ENCODE data around the gene RYR2.

- TF ChIP-seq NEUROD1 (IDR thresholded peaks at IDR 0.05; ENCODE audit: borderline replicate concordance, low read depth, low read length, partially characterized antibody): no peak
- TF ChIP-seq SIN3A (IDR thresholded peaks at IDR 0.05; ENCODE audit: borderline replicate concordance in 2 of 2, control insufficient read depth in 1 of 2, low read depth in 2 of 2, low read length in 2 of 2): no peak
- TF ChIP-seq, protein P1, sequence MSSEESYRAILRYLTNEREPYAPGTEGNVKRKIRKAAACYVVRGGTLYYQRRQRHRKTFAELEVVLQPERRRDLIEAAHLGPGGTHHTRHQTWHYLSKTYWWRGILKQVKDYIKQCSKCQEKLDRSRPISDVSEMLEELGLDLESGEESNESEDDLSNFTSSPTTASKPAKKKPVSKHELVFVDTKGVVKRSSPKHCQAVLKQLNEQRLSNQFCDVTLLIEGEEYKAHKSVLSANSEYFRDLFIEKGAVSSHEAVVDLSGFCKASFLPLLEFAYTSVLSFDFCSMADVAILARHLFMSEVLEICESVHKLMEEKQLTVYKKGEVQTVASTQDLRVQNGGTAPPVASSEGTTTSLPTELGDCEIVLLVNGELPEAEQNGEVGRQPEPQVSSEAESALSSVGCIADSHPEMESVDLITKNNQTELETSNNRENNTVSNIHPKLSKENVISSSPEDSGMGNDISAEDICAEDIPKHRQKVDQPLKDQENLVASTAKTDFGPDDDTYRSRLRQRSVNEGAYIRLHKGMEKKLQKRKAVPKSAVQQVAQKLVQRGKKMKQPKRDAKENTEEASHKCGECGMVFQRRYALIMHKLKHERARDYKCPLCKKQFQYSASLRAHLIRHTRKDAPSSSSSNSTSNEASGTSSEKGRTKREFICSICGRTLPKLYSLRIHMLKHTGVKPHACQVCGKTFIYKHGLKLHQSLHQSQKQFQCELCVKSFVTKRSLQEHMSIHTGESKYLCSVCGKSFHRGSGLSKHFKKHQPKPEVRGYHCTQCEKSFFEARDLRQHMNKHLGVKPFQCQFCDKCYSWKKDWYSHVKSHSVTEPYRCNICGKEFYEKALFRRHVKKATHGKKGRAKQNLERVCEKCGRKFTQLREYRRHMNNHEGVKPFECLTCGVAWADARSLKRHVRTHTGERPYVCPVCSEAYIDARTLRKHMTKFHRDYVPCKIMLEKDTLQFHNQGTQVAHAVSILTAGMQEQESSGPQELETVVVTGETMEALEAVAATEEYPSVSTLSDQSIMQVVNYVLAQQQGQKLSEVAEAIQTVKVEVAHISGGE (CRISPR knock-in tag; IDR thresholded peaks at IDR 0.05): 0 out of 6 replicates have a peak, but pooled peaks of 1 of the 3 experiments have one; percentile 7
- TF ChIP-seq, protein P2, sequence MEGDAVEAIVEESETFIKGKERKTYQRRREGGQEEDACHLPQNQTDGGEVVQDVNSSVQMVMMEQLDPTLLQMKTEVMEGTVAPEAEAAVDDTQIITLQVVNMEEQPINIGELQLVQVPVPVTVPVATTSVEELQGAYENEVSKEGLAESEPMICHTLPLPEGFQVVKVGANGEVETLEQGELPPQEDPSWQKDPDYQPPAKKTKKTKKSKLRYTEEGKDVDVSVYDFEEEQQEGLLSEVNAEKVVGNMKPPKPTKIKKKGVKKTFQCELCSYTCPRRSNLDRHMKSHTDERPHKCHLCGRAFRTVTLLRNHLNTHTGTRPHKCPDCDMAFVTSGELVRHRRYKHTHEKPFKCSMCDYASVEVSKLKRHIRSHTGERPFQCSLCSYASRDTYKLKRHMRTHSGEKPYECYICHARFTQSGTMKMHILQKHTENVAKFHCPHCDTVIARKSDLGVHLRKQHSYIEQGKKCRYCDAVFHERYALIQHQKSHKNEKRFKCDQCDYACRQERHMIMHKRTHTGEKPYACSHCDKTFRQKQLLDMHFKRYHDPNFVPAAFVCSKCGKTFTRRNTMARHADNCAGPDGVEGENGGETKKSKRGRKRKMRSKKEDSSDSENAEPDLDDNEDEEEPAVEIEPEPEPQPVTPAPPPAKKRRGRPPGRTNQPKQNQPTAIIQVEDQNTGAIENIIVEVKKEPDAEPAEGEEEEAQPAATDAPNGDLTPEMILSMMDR (IDR thresholded peaks at IDR 0.05 in 2 of 3, conservative IDR thresholded peaks at IDR 0.05 in 1 of 3; ENCODE audit: insufficient read depth in 2 of 3, low read depth in 1 of 3, low read length in 3 of 3): no peak
- no peak for TF ChIP-seq MXI1 (IDR thresholded peaks at IDR 0.05; ENCODE audit: low read depth, low read length)
- no peak for TF ChIP-seq CBFB (CRISPR knock-in tag; IDR thresholded peaks at IDR 0.05)
- no peak for TF ChIP-seq RCOR1 (IDR thresholded peaks at IDR 0.05; ENCODE audit: borderline replicate concordance in 1 of 2, low read depth in 2 of 2, low read length in 2 of 2)
- TF ChIP-seq, protein P3, sequence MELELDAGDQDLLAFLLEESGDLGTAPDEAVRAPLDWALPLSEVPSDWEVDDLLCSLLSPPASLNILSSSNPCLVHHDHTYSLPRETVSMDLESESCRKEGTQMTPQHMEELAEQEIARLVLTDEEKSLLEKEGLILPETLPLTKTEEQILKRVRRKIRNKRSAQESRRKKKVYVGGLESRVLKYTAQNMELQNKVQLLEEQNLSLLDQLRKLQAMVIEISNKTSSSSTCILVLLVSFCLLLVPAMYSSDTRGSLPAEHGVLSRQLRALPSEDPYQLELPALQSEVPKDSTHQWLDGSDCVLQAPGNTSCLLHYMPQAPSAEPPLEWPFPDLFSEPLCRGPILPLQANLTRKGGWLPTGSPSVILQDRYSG (tag; conservative IDR thresholded peaks at IDR 0.05; ENCODE audit: low read depth): no peak
- TF ChIP-seq, protein P4, sequence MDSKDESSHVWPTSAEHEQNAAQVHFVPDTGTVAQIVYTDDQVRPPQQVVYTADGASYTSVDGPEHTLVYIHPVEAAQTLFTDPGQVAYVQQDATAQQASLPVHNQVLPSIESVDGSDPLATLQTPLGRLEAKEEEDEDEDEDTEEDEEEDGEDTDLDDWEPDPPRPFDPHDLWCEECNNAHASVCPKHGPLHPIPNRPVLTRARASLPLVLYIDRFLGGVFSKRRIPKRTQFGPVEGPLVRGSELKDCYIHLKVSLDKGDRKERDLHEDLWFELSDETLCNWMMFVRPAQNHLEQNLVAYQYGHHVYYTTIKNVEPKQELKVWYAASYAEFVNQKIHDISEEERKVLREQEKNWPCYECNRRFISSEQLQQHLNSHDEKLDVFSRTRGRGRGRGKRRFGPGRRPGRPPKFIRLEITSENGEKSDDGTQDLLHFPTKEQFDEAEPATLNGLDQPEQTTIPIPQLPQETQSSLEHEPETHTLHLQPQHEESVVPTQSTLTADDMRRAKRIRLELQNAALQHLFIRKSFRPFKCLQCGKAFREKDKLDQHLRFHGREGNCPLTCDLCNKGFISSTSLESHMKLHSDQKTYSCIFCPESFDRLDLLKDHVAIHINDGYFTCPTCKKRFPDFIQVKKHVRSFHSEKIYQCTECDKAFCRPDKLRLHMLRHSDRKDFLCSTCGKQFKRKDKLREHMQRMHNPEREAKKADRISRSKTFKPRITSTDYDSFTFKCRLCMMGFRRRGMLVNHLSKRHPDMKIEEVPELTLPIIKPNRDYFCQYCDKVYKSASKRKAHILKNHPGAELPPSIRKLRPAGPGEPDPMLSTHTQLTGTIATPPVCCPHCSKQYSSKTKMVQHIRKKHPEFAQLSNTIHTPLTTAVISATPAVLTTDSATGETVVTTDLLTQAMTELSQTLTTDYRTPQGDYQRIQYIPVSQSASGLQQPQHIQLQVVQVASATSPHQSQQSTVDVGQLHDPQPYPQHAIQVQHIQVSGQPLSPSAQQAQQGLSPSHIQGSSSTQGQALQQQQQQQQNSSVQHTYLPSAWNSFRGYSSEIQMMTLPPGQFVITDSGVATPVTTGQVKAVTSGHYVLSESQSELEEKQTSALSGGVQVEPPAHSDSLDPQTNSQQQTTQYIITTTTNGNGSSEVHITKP (IDR thresholded peaks at IDR 0.05; ENCODE audit: partially characterized antibody): no peak
- TF ChIP-seq TARDBP (IDR thresholded peaks at IDR 0.05): no peak
- no peak for TF ChIP-seq JUND (IDR thresholded peaks at IDR 0.05; ENCODE audit: borderline replicate concordance, low read depth, low read length)
- TF ChIP-seq JUND (tag; IDR thresholded peaks at IDR 0.05; ENCODE audit: borderline replicate concordance, low read depth, low read length): no peak
- no peak for TF ChIP-seq EP300 (IDR thresholded peaks at IDR 0.05; ENCODE audit: low read length)
Observed at GRCh38 chr1:237013608-237014007, 28.4 kb upstream of the RYR2 start.
